Peyer's patch (tissue), 4 donors: ENCODE measurements around the gene HIGD2B.
"Not testable (repeated sequence)": the region's sequence is repeated elsewhere in the genome, so short reads cannot be mapped to it uniquely, and the experiment has no call there.

Experiments
- POLR2A ChIP-seq, 2 donors: fragments of 450-650 bp; IDR thresholded peaks; one replicate each; pipeline ENCODE4 v1.5.1; 2017; ENCODE audit warnings: antibody characterized with exemption in 2 of 2, mild to moderate bottlenecking in 2 of 2, moderate library complexity in 2 of 2
- TF ChIP-seq, protein P1 (sequence below), 6 experiments: fragments of 450-650 bp in 4 of 6; fragments of 200-600 bp in 2 of 6; sonication (generic) in 1 of 6; IDR thresholded peaks; one replicate each; pipeline ENCODE4 v1.5.1; 2017 to 2019; ENCODE audit warnings: antibody characterized with exemption in 6 of 6, mild to moderate bottlenecking in 3 of 6, moderate library complexity in 1 of 6

GRCh38 chr15:72725851-72726250, 39.9 kb upstream of the HIGD2B start:
- not testable (repeated sequence) for TF ChIP-seq POLR2A (IDR thresholded peaks at IDR 0.05)
- TF ChIP-seq, protein P1, sequence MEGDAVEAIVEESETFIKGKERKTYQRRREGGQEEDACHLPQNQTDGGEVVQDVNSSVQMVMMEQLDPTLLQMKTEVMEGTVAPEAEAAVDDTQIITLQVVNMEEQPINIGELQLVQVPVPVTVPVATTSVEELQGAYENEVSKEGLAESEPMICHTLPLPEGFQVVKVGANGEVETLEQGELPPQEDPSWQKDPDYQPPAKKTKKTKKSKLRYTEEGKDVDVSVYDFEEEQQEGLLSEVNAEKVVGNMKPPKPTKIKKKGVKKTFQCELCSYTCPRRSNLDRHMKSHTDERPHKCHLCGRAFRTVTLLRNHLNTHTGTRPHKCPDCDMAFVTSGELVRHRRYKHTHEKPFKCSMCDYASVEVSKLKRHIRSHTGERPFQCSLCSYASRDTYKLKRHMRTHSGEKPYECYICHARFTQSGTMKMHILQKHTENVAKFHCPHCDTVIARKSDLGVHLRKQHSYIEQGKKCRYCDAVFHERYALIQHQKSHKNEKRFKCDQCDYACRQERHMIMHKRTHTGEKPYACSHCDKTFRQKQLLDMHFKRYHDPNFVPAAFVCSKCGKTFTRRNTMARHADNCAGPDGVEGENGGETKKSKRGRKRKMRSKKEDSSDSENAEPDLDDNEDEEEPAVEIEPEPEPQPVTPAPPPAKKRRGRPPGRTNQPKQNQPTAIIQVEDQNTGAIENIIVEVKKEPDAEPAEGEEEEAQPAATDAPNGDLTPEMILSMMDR (IDR thresholded peaks at IDR 0.05), result not testable (repeated sequence)
